HG02571 (cell line): ENCODE data around the gene RDH16.

ENCODE experiments used
- ATAC-seq: cut with Tn5 transposase; IDR thresholded peaks from one replicate; pipeline ENCODE4 v1.9.1; 2021; ENCODE audit warnings: mild to moderate bottlenecking, moderate library complexity; ENCODE audit not compliant: unreplicated experiment

The RDH16 gene, protein sequence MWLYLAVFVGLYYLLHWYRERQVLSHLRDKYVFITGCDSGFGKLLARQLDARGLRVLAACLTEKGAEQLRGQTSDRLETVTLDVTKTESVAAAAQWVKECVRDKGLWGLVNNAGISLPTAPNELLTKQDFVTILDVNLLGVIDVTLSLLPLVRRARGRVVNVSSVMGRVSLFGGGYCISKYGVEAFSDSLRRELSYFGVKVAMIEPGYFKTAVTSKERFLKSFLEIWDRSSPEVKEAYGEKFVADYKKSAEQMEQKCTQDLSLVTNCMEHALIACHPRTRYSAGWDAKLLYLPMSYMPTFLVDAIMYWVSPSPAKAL

DNA sequence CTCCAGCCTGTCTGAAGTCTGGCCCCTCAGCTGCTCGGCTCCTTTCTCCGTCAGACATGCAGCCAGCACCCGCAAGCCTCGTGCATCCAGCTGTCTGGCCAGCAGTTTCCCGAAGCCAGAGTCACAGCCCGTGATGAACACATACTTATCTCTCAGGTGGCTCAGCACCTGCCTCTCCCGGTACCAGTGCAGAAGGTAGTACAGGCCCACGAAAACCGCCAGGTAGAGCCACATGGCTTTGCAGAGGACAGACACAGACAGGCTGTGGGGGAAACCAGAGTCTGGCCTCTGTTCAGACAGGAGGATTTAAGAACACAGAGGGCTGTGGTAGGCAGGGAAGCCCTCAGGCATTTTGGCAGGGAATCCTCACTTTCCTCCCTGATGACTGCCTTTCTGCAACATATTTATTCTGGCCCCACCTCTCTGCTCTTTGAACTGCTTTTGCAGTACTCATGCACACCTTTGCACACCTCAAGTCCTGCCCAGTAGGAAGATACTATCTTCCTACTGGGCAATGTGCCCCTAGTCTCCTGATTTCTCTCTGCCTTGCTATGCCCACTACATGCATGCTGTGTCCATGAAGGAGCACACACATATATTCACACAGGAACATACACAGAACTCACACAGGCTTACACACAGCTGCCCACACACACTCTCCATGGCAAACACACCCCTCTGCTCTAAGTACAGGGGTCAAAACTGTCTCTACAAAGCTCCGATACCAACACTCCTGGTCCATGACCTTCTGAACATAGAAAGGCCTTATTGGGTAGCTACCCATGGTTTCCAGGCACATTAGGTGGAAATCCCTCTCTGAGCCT is at the start of gene RDH16:
TSS of gene RDH16 (minus strand) at position 380 of the 824 bp plus-strand sequence. CDS start at position 234, 146 bp downstream.
- no peak for ATAC-seq

DNA sequence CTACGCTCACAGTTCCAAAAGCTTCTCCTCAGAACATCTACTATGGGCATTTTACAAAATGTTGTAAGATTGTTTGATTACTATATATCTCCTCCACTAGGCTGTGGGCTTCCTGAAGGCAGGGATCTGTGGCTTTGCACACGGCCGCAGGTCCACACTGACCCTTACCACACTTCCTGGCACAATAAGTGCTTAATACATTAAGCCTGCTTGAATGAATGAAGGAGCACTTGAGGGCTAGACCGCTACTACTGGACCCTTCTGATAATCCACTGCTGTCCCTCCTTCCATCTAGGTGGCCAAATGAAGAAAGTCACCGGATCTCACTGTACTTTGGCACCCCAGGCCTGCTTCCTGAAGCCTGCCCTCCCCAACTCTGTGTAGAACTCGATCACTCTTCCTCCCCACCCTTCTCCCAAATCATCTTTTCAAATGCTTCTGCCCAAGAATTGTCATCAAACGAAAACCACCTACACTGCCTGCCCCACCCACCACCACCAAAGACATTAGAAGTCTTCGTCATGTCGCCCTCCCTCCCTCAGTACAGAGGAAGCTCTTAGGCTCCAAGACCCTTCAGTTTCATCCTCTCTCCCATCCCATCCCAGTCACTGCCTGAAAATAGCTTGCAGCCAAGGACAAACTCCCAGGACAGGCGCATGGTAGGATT is 49.5 kb upstream of the RDH16 start:
- ATAC-seq: no peak

DNA sequence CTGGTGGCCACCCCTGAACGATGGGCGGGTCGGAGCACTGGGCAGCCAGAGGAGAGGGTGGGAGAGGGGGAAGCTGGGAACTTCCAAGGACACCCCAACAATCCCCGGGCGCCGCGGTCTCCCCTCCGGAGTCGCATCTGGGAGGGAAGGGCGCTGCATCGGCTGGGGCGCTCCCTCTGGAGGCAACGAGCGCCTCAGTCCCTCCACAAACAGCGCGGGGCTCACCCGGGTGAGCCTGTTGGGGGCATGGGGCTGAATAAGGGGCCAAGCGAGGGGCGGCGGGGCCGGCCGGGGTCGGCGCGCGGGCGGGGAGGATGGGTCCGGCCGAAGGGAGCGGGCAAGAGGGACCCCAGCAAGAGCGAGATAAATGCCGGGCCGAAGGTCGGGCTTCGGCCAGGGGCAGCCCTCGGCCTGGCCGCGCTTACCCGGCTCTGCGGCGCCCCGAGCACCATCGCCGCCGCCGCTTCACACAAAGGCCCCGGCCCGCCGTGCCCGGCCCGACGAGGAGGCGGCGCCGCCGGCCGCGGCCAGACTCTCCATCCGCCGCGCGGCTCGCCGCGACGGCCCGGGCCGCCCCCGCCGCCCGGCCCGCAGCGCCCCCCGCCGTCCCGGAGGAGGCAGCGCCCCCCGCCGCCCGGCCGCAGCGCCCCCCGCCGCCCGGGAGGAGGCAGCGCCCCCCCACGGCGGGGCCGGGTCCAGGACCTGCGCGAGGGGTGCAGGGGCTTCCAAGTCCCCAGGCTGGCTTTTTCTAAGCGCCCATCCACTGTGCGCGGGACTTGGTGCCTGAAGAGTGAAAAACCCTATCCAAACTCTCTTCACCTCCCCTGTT is 48.8 kb upstream of the RDH16 start, which contains the start of gene ZBTB39:
TSS of gene ZBTB39 (minus strand) at position 567 of the 829 bp plus-strand sequence. CDS start 1,629 bp downstream, outside the sequence.
- peak; percentile 68 for ATAC-seq

DNA sequence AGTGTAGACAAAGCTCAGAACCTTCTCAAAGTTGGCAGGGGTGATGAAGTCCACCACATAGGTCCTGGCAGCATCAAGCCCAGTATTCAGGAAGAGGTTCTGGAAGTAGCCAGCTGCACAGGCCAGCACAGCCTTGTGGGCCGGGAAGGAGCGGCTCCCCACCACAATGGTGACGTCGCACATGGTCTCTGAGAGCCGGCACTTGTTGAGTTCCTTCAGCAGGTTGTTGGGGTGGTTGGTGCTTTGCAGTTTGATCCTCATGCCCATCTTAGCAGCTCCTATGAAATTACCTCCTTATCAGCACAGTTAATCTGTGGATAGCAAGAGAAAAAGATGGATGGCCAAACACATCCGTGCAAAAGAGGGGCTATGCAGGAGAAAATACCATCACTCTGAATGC is 47.2 kb upstream of the RDH16 start:
- no peak for ATAC-seq

DNA sequence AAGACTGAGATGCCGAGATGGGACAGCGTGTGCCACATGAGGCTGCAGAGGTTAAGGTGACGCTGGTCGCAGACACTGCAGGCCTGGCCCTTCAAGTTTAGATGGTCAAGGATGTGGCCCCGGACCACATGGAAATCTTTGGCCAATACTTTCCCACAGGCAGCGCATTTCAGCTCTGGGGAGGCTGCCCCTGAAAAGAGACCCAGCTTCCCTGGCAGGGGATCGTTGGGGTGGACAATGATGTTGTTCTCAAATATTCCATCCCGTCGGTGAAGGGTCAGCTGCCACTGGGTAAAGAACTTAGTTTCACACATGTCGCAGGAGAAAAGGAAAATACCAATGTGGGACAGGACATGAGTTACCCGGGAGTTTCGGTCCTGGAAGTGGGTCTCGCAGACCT is 46.0 kb upstream of the RDH16 start:
- ATAC-seq: no peak

DNA sequence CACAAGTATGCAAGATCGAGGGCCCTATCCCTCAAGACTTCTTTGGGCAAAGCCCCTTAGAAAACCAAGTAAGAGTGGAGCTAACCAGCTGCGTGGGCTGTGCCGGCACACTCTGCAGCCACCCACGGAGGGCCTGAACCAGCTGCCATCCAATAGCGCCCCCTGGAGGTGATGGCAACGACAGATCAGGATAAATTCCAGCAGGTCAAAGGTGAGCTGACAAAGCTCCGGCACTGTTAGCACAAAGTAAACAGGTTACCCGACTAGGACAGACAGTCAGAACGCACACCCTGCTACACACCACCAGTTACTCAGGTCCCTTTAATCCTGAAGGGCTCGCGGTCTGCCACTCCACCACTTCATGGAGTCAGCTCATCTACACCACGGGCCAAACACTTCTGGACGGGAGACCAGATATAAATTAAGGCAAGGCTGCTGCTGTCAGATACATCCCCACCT is 44.1 kb upstream of the RDH16 start:
- ATAC-seq: no peak

DNA sequence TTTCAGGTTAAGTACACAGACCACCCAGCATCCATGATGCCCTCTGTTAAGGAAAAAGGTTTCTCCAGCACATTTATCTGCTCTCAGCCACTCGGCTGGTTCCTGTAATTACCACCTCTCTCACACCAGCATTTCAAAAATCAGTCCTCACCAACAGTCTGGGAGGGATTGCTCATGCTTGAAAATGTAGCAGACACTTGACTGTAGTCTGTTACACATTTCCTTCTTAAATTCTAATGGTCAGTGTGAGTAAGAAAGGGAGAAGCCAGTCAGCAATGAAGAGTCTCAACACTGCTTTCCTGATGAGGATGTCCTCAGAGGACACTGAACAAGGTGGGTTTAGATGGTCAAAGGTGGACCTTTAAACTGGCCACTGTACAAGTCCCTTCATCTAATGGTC is 43.0 kb upstream of the RDH16 start:
- no peak for ATAC-seq

DNA sequence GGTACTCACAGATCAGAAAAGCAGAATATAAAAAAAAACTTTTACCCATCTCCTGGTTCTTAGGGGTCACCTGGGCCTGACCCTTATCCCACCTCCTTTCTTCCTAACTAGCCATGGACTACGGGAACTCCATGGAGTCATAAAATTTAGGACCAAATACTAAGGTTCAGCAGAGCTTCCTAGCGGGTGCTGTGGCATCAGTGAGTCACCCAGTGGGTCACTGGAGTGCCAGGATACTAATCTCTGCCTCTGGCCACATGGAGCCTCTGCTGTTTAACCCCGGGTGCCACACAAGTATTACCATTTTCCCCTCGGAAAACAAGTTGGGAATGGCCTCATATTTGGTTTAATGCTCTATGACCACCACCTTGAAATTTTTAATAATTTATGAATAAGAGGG is 42.0 kb upstream of the RDH16 start:
- no peak for ATAC-seq

DNA sequence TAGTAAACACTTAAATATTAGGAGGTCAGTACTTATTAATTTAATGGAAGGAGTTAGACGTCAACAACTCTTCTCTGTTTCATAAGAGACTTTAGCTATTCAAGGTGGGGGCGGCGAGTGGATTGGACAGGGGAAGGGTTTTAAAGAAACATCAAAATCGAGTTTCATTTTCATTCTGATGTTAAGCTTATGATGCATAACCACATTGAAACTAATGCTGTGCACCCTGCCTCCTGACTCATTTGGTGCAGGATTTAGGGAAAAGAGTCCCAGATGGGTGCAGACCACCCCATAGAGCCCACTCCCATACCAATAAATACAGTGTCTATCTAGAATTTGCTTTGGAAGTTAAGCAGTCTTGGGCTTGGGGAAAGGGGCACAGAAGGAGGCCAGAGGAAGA is 41.6 kb upstream of the RDH16 start:
- peak; percentile 81 for ATAC-seq

DNA sequence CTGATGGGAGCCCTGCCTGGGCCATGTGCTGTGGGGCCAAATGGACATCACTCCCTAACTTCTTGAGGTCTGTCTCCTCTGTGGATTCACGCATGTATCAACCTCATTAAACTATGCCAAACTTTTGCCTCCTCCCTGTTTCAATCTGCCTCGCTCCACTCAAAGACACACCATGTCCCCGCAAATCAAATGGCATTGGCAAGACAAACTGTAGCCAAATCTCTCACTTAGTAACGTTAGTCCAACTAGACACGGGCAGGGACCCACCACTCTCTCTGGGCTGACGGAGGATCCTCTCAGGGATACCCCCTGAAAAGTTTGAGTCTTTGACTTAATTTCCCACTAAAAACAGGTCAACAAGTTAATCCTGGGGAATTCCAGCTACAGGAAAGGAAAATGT is 40.9 kb upstream of the RDH16 start:
- ATAC-seq: no peak

DNA sequence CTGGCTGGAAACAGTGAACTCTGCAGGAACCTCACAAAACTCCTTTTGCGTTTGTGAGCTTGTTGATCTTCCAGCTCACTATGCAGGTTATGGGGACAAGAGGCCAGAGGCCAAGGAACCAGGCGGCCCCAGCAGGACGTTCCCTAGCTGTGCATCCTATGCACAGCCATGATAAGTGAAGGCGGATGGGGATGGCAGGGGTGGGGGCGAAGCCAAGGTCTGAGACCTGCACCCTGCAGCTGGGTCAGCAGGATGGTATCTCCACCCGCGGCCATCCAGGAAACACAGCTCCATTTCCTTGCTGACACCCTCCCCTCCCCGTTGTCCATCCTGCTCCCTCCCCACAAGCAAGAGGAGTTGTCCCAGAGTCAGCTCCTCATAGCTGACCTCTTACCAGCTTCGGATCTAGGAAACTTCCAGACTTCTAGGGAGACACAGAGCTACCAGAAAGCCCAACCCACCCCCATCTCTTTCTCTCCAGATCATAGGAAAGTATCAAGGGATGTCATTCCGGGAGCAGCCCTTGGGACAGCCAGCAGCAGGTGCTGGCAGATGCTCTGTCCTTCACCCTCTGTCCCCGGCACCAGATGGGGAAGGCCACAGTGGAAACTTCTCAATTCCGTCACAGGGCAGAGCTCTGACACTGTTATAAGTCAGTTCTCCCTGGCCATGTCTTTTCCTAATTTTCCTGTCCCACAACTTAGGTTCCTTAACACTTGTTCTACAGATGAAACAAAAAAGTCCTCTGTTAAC is 39.6 kb upstream of the RDH16 start:
- no peak for ATAC-seq

DNA sequence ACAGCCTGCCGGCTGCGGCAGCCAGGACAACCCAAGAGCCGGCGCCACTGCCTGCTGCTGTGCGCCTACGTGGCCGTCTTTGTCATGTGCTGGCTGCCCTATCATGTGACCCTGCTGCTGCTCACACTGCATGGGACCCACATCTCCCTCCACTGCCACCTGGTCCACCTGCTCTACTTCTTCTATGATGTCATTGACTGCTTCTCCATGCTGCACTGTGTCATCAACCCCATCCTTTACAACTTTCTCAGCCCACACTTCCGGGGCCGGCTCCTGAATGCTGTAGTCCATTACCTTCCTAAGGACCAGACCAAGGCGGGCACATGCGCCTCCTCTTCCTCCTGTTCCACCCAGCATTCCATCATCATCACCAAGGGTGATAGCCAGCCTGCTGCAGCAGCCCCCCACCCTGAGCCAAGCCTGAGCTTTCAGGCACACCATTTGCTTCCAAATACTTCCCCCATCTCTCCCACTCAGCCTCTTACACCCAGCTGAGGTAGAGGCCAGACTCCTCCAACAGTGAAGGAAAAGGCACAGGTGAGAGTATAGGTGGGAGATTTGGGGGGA is 38.6 kb upstream of the RDH16 start:
- no peak for ATAC-seq

DNA sequence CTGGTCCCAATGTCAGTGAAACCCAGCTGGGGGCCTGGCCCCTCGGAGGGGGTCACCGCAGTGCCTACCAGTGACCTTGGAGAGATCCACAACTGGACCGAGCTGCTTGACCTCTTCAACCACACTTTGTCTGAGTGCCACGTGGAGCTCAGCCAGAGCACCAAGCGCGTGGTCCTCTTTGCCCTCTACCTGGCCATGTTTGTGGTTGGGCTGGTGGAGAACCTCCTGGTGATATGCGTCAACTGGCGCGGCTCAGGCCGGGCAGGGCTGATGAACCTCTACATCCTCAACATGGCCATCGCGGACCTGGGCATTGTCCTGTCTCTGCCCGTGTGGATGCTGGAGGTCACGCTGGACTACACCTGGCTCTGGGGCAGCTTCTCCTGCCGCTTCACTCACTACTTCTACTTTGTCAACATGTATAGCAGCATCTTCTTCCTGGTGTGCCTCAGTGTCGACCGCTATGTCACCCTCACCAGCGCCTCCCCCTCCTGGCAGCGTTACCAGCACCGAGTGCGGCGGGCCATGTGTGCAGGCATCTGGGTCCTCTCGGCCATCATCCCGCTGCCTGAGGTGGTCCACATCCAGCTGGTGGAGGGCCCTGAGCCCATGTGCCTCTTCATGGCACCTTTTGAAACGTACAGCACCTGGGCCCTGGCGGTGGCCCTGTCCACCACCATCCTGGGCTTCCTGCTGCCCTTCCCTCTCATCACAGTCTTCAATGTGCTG is 38.0 kb upstream of the RDH16 start:
- no peak for ATAC-seq

DNA sequence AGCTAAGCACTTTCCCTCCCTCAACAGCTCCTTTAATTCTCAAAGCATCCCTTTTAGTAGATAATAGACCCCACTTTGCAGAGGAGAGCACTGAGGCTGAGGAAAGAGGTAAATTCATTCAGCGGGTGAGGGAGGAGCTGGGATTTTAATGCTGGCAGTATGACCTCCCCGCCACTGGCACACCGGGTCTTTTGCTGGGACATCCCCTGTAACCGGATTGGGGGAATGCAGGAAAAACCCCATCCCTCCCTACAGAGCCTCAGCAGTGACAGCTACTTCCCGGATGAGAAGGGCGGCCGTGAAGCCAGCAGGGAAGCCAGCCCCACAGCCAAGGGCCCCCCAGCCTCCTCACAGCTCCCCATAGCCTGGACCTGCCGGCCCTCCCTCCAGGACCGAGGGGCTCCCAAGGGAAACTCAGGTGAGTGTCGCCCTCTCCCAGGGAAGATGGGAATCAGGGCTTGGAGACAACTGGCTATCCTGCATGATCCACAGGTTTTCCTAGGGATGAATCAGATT is 36.9 kb upstream of the RDH16 start:
- no peak for ATAC-seq

DNA sequence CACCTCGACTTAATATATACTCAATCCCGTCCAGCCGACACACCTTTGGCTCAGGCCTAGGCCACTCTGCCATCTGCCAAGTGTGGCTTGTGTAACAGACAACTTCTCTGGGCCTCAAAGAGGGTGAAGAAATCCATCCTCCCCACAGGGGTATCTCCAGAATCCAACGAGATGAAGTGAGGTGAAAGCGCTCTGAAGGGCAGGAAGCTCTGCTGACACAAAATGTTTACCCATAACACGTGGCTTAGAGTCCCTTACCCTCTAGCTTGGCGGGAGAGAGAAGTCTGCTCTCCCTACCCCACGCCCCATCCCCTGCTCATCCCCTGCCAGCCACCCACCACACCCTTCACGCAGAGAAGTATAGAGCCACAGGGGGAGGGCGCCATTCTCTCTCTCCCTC is 35.9 kb upstream of the RDH16 start:
- ATAC-seq: no peak

DNA sequence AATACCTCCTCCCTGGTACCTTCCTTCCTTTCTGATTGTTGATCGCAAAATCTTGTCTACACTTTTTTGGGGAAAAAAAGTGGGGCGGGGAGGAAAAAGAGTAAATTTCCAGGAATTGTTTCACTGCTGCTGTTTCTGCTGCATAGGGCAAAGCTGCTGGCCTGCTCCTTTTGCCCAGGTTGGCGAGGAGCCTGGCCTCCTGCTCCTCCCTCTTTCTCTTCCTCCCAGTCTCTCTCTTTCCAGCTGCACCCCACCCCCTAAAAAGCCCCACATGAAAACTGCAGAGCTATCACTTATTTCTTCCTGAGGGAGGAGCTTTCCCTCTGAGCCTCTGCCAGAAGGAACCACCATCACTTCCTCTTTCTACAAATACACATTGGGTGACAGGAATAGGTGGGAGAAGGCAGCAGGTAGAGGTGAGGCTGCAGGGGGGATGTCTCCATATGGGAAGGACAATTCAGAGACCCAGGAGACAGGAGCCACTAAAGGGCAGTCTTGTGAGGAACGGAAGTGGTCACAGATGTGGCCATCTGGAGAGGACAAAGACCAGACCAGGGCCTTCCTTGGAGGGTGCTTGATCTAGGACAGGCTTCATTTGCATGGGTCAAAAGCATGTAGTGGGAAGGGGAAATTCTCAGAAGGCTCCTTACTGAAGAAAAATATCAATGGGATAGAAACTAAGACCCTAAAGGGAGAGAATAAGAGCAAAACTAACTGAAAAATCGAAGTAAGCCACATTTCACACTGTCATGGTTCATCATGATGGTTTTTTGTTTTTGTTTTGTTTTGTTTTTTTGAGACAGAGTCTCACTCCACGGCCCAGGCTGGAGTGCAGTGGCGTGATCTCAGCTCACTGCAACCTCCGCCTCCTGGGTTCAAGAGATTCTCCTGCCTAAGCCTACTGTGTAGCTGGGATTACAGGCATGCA is 34.2 kb upstream of the RDH16 start:
- no peak for ATAC-seq

DNA sequence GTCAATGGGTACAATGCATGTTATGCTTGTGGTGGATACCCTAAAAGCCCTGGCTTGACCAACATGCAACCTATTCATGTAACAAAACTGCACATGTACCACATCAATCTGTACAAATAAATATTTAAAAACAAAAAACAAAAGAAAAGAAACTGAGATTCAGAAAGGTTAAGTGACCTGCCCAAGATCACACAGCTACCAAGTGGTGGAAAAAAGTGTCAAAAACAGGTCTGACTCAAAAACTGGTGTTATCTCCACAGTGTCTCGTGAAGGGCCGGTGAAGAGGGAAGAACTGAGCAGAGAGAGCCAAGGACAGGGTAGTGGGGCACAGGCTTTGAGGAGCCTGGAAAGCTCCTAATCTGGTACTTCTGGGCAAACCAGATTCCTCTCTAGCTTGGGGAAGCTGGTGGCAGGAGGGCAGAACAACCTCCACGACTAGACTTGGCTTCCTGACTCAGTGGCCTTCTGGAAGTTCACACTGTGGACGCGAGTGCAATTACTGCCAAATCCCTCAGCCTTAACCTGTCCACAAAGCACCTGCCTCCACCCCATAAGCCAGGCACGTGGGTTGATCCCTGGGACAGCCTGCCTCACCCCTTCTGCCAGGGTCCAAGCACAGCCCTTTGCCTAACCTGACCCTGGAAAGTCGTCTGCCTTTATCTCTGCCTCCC is 33.4 kb upstream of the RDH16 start:
- no peak for ATAC-seq
